Embryonic facial prominence (tissue), 1 donor: Measurements from ENCODE around the gene TNFSF13.
"Not testable (repeated sequence)": the region's sequence is repeated elsewhere in the genome, so short reads cannot be mapped to it uniquely, and the experiment has no call there.

Source experiments
- DNase-seq: peaks from one replicate; pipeline ENCODE4 v3.0.0-alpha.2; 2016; ENCODE audit errors: extremely low spot score

Gene TNFSF13

DNA sequence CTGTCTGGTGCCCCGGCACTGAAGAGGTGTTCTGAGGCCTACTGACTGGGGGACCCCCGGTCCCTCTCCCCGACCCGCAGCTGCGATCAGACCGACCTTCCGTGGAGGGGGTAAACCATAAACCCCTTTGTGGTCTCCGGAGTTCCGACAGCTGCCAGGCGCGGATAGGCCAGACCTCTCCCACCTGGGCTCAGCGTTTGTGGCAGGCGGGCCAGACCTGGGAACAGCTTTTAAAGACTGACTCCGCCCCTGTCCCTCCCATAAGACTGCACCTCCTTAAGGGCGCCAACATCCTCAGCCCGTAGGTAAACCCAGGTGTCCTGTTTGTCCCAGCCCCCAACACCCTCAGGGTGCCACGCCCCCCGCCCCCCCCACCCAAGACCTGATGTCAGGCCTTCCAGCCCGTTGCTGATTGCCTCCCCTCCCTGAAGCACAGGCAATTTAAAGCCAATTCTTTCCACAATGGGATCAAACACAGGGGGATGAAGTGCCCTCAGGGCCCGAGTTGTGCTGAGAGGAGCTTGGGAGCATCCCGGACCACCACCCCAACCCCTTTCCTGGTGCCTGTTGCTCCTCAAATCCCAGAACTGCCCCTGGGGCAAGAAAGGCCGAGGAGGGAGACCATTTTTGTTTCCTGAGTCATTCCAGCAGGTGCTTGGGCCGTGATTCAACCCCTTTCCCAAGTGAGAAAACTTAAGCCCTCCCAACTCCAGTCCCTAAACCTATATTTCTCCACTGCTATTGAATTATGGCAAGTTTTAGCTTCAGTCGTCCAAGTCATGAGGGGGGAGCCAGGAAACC lies 31.5 kb downstream of the TNFSF13 start, which contains the start of gene SOX15:
Gene SOX15 (minus strand): TSS at position 204 of the 801 bp plus-strand sequence. CDS start 418 bp downstream, outside the sequence.
- DNase-seq, result no peak

DNA sequence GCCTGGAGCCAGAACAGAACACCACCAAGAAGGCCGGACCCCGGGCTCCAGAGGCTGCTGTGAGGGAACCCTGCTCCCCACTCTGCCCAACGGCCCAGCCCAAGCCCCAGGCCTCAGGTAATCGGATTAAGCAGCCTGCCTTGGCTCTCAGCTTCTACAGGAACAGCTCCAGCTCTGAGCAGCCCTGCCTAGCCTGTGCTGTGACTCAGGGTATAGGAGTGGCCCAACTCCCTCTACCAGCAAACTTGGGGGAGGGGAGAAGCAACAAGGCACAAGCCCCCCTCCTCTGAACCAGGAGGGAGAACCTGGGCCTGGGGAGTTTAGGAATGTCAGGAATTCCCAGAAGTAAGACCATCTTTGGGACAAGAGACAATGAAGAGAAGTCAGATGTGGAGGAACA lies 32.2 kb downstream of the TNFSF13 start:
- DNase-seq, result no peak

DNA sequence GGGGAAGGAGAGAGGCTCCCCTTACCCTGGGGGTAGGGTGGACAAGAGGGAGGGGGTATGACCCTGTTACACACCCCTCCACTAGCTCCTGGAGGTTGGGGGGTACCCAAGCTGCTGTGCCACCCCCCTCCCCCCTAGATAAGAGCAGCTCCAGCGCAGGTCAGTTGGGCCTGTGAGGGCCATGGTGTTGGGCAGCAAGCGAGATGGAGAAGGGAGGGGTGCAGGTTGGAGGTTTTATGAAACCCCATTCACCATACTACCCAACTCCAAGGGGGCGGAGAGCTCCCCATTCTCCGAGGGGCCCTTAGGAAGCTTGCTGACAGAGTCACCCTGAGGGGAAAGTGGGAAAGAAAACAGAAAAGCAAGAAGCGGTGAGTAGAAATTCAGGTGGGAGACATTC lies 33.0 kb downstream of the TNFSF13 start:
- no peak for DNase-seq

DNA sequence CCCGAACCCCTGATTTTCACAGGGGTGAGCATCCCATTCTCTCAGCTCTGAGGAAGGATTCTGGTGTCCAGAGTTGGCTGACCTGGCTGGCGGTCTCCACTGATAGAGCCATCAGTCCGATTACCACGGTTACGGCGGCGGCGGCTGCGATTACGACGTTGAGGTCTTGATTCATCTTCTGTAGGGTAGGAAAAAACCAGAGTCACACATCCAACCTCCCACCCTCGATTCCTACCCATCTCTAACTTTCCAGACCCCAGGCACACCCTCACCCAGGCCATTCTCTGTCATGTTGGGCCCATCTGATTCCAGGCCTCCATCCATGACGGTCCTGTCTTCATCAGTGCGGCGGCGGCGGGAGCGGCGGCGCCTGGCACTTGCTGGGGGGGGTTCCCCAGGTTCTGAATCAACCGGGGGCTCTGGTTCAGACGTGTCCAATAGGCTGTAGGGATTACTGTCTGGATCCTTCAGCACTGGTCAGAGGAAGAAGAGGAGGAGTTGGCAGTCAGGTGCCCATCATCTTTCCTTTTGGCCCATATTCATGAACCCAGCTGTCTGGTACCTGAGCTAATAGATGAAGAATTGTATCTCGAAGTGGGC lies 34.0 kb downstream of the TNFSF13 start:
- no peak for DNase-seq

DNA sequence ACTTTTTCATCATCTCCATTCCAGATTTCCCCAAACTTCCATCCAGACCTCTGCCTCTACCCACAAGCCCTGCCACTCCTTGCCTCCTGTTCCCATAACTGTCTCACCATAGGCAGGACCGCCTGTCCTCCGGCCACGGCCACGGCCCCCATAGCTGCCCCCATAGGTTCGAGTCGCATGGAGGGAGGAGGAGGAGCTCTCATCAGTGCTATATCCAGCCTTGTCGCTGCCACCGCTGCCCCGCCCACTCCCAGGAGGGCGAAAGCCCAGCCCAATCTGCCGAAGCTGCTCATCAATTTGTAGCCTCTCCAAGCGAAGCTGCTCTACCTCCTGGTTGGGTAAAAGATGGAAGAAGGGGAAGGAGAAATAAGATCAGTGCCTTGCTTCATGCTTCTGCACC lies 34.7 kb downstream of the TNFSF13 start:
- DNase-seq, result no peak

DNA sequence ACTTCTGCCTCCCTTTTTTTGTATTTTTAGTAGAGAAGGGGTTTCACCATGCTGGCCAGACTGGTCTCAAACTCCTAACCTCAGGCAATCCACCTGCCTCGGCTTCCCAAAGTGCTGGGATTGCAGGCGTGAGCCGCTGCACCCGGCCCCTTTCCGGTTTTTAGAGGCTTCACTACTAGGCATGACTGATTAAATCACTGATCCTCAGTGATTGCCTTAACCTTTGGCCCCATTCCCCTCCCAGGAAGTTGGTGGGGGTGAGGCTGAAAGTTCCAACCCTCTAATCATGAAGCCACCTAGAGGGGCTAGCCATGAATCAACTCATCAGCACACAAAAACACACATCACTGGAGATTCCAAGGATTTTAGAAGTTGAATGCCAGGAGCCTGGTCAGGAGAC lies 39.0 kb downstream of the TNFSF13 start:
- not testable (repeated sequence) for DNase-seq

DNA sequence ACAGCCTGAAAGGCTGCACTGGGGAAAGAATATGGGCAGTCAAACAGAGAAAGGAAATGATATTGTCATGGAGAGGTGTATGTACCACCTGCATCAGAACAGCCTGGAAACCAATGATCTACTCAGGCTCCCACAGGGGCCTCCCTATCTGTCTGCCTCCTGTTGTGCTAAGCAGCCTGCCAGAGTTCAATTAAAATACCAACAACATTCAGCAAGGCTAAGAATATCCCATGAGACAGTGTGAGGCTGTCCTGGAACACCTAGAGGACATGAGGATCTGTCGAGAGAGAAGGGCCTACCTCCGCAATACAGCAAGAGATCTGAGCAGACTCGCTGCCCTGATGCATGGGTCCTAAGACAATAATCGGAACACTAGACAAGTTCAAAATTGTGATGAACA lies 47.7 kb downstream of the TNFSF13 start:
- no peak for DNase-seq

DNA sequence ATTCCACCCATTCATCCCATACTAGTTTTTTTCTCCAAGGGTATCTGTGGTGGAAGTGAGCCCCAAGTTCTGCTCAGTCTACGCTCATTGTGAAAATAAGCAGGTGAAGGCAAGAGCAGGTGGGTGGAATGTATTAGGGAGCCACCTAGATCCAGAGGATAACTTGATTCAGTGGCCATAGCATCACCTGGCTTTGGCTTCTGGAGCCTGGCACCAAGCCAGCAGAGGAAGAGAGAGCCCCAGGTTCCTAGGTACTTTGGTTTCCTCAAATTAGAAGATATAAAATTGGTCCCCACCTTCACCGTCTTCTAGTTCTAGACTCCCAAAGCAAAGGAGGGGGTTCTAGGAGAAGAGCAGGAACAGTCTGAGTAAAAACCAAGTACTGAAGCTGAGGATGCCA lies 52.1 kb downstream of the TNFSF13 start:
- DNase-seq, result no peak
